PFSK-1 (cell line): Measurements from ENCODE around the gene TTC13.

Experiments
- POLR2AphosphoS5 ChIP-seq: IDR thresholded peaks from 2 replicates; pipeline ENCODE4 v1.6.1; 2012; ENCODE audit warnings: low read depth, mild to moderate bottlenecking, control low read depth, low read length, moderate library complexity
- SIN3A ChIP-seq: IDR thresholded peaks from 2 replicates; pipeline ENCODE4 v1.6.1; 2012; ENCODE audit warnings: mild to moderate bottlenecking, low read length, moderate library complexity, borderline replicate concordance; ENCODE audit not compliant: insufficient read depth
- TAF1 ChIP-seq: IDR thresholded peaks from 2 replicates; pipeline ENCODE4 v1.6.1; 2012; ENCODE audit warnings: low read length, control low read depth, borderline replicate concordance; ENCODE audit not compliant: insufficient read depth

DNA sequence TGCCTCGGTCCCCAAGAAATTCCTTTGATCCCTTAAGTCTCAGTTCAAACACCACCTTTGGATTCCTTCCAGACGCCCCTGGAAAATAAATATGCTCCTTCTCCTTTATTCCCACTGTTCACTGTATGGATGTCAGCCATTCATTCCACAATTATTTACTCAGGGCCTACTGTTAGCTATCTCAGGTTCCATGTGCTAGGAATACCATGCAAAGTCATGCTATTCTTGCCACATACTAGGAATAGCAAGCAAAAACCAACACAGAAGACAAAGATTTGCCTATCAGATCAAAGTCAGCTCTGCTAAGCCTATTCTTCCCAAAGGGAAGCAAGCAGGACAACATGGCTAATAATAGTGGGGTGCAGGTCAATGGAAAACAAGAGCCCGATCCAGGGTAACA, 29.8 kb downstream of the TTC13 start:
- TF ChIP-seq SIN3A (no peak), POLR2AphosphoS5 (no peak), TAF1 (no peak)
